Activated naive CD4-positive, alpha-beta T cell treated with Interleukin-2 at 50 U/mL for 16 hours (primary cell): ENCODE measurements around the gene RPS6KA2.

Source experiments
- DNase-seq: peaks from one replicate; pipeline ENCODE4 v3.0.0-alpha.2; 2020

The RPS6KA2 gene

DNA sequence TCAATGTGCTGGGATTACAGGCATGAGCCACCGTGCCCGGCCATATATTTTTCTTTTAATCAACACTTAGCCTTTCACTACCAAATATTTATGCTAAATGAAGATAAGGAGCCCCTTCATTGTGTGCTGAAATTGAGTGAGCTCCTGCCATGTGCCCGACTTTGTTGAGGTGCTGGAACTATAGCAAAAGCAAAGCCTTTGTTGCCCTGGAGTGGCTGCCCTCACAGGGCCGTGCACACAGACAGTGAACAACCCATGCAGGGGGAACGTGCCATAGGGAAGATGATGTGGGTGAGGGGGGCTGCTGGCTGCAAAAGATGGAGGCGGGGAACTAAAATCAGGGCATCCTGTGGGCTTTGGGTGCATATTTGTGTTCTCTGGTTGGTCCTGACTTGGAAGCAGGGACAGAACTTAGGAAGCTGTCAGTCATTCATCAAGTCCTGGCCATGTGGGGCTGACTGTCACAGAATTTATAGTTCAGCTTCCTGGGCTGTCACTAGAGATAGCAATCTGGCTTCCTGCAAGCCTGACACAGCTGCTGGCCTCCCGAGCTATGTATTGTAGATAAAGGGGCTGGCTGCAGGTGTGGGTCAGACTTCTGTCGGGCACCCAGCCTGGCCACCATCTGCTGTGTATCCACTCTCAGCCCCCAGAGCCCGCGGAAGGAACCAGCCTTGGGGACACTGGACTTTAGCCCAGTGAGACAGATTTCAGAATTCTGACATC, 187.5 kb downstream of the RPS6KA2 start:
- no peak for DNase-seq

DNA sequence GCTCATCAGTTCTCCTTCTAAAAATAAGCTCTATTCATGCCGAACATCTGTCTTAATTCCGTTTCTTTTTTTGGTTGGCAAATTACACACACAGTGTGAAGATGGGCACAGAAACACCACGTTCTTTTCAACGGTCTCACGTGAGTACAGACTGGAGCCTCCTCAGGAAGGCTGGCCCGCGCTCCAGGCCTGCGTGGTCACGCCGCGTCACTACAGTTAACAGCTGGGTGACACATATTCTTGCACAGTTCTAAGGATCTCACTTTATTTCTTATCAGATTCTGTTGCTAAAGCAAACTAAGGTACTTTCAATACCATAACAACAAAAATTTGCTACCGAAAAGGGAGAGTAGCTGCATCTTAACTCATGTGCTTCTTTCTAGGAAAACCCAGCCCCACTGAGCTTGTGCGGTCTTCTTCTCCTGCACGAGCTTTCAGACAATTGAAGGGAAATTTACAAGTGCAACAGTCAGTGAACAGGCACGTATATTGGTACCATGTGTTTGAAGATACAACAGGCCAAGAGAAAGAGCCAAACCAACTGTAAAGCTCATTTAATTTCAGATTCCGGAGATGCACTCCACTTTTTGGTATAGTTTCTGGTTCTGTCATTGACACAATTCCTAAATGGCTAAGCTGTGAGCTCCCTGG, 188.7 kb downstream of the RPS6KA2 start:
- no peak for DNase-seq

DNA sequence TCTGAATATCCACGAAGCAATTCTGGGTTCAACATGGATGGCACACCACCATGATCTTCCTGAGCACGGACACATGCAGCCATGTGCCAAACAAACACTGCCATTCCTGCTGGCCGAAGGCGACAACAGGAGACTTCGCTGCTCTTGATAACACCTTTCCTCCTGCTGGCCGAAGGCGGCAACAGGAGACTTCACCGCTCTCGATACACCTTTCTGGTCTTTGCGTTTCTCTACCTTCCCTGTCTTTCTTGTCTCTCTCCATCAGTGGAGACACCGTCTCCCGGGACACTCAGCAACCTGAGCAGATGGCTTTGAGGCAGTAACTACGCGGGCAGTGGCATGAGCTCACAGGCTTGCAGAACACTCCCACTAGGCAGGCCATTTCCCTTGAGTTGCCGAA, 189.4 kb downstream of the RPS6KA2 start:
- no peak for DNase-seq

DNA sequence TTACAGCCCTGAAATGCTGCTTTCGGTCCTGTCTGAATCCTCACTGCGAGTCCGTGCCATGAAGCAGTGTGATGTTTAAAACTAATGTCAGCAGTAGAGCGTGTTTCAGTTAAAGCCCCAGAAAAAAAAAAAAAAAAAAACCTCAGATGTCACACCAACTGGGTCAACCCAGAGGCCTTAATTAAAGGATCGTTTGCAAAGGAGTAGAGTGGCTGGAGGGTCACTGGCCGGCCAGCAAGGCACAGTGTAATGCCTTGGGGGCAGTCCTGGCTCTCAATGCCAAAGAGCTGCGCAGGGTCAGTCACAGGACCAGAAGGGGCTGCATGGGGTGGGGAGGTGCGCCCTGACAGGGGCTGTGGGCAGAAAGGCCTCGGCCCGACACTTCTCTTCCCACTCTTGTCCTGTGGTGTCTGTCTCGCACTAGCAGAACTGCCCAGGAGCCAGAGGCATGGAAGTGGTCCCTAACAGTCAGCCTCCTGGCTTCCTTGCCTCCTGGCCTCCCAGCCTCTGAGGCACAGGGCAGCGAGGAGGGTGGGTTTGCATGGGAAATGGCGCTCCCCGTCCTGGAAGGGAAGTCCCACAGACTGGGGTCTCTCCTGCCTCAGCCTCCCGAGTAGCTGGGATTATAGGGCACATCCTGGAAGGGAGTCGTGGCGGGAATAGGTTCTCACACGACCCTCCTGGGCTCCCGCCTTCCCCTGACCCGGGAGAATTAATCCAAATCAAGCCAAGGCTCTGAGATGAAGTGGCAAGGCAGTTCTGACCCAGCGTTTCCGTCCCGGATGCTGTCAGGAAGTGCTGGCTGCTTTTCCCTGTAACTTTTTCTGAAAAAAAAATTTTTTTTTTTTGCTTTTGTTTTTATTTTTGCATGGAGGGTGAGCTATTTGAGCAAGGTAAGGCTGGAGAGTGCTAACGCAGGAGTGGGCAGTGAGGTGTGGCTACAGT, 190.6 kb downstream of the RPS6KA2 start:
- DNase-seq, result no peak

DNA sequence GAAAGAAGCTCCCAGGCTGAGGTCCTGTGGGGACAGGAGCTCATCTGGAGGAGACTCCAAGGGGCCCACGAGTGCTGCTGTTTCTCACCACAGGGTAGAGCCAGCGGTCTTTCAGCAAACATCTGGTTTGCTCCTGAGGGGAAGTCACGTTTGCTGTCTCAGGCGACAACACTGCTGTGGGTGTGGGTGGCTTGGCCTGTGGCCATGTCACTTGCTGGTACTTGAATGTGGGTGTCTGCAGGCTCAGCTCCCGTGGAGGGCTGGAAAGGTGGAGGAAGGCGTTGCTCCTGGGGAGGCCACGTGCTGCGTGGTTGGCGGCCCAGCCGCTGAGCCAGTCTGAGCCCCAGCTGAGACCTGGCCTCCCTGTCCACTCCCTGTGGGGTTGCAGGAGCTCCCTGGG, 191.5 kb downstream of the RPS6KA2 start:
- DNase-seq, result peak; percentile 33

DNA sequence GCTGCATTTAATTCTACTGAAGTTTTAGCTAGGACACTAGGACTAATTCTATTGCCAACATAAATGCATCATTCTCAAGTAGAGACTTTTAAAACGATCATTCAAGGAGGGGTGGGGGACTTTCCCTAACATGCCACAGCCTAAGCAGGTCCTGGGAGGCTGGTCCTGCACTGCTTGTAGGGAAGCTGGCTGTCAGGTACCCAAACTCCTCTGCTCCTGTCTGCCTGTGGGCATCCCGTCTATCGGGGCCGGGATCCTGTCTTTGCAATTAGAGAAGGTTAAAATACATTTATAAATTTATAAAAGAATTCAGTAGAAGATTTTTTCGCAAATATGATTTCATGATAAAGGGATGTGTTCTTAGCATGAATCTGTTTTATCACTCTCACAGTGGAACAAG, 192.7 kb downstream of the RPS6KA2 start:
- no peak for DNase-seq

DNA sequence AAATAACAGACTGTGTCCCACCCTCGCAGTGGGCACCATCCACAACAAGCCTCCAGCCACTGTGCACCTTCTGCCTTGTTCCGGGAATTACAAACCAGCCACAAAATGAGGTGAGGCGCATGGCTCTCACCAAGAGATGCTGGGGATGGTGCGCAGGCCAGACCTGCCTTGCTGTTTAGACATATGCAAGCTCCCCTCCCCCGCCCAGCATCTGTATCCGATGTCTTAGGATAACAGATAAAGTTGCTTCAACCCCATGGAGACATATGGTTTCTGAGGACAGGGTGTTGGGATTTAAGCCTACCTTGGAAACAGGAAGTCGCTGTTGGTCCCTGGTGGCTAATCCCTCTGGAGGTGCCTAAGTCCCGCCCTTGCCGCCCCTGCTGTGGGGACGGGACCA, 194.0 kb downstream of the RPS6KA2 start:
- no peak for DNase-seq

DNA sequence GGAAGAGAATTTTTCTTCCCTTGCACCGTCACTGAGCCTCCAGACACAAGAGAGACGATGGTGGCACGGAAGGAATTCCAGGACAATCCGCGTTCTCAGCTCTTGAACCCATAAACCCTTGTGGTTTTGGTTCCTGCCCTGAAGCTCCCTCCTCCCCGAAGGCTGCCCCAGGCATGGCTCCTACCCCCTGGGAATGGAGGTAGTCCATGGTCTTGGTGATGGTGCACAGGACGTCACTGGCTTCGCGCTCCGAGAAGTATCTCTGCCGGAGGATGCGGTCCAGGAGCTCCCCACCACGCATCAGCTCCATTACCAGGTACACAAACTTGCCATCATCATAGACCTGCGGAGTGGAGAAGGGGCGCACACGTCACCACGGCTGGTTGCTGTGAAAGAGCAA, 196.8 kb downstream of the RPS6KA2 start:
- DNase-seq, result no peak

DNA sequence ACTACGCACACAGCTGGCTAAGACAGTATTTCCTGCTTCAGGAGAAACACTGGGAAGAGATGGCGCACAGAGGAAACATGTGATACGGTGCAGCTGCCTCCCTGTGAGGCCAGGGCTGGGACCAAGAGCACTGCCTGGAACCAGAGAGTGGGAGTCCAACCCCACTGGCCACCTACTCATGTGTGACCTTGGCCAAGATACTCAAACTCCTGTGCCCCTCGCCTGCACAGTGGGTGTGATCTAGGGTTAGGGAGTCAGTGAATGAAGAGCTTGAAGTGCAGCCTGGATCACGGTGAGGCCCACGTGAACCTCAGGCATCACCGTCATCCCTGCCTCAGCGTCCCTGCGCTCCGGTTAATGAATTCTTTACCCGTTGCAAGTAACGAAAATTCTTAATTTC, 202.6 kb downstream of the RPS6KA2 start:
- DNase-seq, result no peak

DNA sequence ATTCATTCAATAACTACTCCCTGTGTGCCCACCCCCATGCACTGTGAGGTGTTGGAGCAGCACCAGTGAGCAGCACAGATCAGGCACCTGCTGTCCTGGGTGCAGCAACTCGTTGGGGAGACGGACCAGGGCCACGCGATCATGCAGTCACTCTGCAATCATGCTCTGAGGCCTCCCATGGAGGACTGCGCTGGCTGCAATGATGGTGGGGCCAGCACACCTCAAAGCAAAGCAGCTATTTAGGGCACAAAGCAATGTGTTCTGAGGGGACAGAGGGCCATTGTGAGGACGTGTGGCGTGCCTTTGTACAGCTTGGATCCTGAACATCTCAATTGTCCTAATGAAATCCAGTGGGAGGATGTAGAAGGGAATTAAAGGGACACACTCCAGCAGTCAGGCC, 203.3 kb downstream of the RPS6KA2 start:
- no peak for DNase-seq

DNA sequence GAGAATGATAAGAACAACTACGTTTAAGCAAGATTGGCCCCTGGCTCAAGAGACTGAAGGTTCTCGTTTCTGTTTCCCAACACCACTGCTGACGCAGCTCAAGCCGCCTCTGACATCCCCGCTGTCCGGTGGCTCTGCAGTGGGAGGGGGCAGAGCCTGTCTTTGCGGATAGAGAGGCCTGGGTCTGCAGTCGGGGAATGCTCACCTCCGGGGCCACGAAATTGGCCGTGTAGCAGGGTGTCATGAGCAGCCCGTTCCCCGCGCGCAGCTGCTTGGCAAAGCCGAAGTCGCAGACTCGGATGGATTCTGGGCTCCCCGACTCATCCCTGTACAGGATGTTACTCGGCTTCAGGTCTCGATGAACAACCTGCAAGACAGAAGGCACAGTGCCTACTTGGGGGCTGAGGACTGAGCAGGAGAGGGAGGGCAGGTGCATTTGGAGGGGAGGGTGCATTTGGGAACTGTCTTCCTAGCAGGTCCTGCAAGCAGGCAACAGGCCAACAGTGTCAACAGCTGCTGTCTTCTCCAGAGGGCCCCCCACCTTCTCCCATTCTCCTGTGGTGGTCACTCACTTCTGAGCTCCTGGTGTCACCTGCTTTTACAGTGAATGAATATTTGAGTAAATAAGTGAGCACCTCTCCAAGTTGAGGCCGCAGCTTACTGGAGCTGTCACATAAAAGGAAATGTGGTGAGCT, 203.9 kb downstream of the RPS6KA2 start:
- no peak for DNase-seq

DNA sequence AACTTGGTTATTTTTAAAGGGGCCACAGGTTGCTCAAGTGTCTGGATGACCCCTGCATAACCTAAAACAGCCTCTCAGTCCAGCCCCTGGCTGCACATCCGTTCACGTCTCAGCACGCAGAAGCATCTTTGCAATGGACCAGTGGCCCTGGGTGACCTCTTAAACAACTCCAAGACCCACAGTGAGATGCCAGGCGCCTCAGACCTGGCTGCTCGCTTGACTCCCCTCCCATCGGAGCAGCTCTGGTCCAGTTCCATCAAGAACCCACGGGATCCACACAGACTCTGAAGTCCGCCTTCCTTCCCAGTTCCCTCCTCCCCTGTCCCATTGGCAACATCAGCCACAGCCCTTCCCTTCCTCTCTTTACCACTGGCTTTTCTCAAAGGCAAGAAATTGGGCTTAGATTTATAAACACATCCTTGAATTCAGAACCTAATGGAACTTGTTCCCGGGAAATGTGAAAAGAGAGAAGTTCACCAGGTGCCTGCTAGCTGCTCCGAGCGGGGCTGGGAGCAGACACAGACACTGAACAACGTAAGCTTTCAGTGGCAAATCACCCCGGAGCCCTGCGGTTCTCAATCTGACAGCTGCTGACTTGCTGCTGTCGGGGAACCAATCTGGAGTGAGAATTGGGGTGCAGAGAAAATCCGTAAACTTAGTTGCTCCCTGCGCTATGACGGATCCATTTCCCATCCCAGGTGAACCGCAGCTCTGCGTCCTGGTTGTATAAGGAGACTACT, 204.7 kb downstream of the RPS6KA2 start:
- no peak for DNase-seq

DNA sequence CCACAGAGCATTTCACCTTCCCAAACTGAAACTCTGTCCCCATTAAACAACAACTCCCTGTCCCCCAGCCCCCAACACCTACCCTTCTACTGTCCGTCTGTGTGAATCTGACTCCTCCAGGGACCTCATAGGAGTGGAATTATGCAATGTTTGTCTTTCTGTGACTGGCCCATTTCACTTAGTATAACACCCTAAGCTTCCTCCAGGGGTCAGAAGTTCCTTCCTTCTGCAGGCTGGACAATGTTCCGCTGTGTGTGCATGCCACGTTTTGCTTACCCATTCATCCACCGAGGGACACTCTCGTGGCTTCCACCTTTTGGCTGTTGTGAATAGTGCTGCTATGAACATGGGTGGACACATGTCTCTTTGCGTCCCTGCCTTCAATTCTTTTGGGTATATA, 206.7 kb downstream of the RPS6KA2 start:
- no peak for DNase-seq

DNA sequence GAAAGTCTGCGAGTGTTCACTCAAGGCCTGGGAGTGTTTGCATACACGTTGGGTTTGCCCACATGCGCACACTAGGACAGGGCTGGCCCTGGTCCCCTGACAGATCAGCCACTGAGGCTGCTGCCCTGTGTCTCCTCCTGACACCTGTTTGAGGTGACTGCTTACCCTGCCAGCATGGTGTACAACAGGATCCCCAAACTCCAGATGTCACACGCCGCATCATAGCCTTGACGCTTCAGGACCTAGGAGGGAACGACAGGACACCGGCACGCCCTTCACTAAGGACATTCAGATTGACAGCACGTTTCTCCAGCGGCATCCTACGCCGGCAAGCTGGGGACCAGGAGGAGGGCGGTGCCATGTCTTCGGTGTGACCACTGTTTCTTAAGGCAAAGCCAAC, 207.3 kb downstream of the RPS6KA2 start:
- no peak for DNase-seq

DNA sequence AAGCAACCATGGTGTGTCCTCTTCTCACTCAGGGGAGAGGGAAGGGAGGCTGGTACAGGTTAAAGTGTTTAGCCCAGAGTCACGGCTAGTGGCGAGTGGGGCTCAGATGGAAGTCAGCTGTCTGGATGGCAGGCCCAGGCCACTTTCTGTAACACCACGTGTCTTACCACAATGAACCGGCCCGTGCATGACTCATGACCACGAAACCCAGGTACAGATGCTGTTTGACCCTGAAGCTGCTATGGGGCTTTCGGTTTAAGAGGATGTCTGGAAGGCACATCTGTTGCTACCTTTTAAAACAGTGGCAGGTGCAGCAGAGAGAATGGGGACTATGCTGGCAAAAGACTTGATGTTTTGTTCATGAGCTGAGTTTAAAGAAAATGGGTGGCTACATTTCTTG, 207.8 kb downstream of the RPS6KA2 start:
- DNase-seq, result peak; percentile 66

DNA sequence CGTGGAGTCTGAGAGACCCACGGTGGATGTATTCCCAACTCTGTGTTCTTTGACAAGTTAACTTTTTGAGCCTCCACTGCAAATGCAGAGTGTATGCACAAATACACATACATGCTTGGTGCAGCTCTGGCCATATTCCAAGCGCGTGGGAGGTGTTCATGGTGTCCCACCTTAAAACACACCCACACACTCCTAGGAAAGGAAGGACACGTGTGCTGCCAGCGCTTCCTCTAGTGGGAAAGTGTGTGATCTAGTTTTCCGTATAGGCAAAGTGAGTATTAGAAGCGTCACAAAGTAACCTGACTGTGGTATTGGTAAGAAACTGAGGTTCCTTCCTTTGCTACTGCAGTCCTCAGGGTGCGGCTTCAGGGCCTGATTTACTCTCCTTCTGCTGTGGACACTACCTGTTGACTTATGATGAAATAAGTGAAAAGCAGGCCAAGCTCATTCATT, 208.3 kb downstream of the RPS6KA2 start:
- DNase-seq, result peak; percentile 30

DNA sequence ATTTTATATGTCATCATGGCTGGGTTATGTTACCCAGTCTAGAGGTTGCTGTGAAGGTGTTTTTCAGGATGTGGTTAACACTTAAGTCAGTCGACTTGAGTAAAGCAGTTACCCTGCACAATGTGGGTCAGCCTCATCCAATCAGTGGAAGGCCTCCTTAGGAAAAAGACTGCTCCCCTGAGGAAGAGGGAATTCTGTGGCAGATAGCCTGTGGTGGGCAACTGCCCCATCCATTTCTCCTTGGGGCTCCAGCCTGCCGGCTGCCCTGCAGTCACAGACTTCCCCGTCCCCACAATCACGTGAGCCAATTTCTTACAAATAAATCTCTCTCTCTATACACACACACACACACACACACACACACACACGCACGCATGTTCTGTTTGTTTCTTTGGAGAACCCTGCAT, 209.8 kb downstream of the RPS6KA2 start:
- peak; percentile 41 for DNase-seq

DNA sequence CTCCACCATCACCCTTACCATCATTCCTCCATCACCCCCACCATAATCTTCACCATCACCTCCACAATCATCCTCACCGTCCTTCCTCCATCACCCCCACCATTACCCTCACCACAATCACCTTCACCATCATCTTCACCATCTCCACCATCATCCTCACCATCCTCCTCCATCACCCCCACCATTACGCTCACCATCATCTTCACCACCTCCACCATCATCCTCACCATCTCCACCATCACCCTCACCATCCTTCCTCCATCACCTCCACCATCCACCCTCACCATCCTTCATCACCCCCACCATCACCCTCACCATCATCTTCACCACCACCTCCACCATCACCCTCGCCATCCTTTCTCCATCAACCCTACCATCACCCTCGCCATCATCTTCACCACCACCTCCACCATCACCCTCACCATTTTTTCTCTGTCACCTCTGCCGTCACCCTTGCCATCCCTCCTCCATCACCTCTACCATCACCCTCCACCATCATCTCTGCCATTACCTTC, 211.2 kb downstream of the RPS6KA2 start:
- DNase-seq, result no peak

DNA sequence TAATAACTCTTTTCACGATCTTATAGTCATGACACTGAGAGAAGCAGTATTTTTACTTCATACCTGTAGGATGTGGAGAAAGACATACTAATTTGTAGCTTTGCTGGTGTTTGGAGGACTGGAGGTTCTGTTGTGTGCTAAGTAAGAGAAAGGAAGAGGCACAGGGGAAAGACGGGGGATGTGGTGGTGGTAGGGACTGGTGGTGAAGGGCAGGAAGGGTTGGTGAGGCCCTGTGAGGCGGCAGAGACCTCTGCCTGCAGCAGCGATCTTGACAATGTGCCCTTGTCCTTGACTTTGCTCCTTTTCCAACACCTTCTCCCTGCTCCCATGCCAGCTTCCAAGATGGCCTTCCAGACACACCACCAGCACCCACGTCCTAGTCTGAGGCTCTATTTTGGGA, 211.7 kb downstream of the RPS6KA2 start:
- DNase-seq, result peak; percentile 39

DNA sequence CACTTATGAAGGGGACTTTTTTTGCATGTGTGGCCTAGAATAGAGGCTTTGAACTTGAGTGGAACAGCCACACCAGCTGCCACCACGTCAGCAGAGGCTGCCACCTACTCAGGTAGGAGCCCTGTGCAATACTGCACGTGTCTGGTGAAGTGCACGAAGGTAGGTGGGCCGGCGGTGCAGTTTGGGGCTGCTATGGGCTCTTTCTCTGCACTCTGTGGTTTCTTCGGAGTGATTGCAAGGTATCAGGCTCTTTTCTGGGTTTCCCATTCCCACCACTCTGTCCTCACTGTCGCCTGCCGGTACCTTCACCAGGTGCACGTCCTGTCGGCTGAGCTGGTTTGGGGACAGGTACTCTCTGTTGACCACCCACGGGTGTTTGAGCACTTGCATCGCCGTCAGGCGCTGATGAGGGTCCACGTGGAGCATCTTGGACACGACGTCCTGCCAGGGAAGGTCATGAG, 213.5 kb downstream of the RPS6KA2 start:
- no peak for DNase-seq

DNA sequence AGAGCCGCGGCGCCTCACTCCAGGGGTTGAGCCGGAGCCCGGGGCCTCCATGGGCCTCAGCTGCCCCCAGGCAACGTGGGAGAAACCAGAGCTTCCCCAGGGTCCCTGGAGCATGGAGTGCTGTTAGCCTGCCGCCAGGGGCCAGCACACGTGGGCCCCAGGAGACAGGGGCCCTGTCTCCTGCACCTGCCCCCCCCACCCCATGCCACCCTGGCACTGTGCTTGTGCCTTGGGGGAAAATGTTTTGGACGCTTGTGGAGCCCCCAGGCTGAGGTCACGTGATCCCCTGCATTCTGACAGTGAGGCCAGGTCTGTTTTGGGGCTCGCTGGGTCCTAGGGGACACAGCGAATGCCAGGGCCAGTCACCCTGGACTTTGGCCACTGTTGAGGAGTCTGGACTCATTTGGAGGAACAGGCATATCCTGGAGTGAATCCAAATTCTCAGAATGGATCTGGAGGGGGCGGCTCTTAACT, 214.1 kb downstream of the RPS6KA2 start:
- no peak for DNase-seq
